ENCODE measurements around the gene CACNA1C. TPM values are rescaled to one million over a fixed set of nuclear protein-coding genes. Genes with fewer than 3 reads are reported as not detected.

CACNA1C gene
- total RNA-seq, 1 donor from 2014 or later, result 1.6 TPM

Other genes with a start within 250 kb of the CACNA1C start
- gene LRTM2, start 232.4 kb upstream of the CACNA1C start, total RNA-seq, result 0.19 TPM in 1 of 2 replicates, not detected in the other
- gene CACNA2D4, start 134.3 kb upstream of the CACNA1C start, total RNA-seq, result 0.72 and 1.3 TPM in 2 replicates
- 19.2 and 19.8 TPM in 2 replicates for gene DCP1B, start 48.5 kb upstream of the CACNA1C start, total RNA-seq